T47D (cell line): Measurements from ENCODE around the gene CENPA.
"Not testable (repeated sequence)": the region's sequence is repeated elsewhere in the genome, so short reads cannot be mapped to it uniquely, and the experiment has no call there.

Experiments used
- DNase-seq, 2 experiments: peaks; one replicate each; pipeline versions ENCODE4 v3.0.0 to v3.0.0-alpha.2; 2011 to 2012; ENCODE audit warnings: low read depth in 1 of 2, low spot score in 1 of 2
- JUND ChIP-seq: IDR thresholded peaks from 2 replicates; pipeline ENCODE4 v1.6.1; 2012; ENCODE audit warnings: low read depth
- in situ Hi-C: cut with HindIII; loops from 2 replicates; pipeline ENCODE4 v1.10.0; 2016; ENCODE audit warnings: low sequenced_read_pairs, low pct_unique_long_range_greater_than_20kb

CENPA gene

DNA sequence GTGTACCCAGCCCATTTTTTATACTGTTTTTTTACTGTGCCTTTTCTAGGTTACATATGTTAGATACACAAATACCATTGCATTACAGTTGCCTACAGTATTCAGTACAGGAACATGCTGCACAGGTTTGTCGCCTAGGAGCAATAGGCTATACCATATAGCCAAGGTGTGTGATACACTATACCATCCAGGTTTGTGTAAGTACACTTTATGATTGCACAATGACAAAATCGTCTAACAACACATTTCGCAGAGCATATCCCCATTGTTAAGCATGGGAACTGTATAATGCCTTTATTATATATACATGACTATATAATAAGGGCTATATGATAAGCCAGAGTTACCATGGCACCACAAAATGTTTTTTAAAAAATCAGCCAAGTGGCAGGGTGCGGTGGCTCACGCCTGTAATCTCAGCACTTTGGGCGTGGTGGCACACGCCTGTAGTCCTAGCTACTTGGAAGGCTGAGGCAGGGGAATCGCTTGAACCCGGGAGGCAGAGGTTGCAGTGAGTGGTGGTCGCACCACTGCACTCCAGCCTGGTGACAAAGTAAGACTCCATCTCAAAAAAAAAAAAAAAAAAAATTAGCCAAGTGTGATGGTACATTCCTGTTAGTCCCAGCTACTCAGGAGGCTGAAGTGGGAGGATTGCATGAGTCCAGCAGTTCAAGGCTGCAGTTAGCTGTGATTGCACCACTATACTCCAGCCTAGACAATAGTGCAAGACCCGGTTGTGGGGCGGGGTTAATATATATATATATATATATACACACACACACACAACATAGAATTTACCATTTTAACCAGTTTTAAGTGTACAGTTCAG lies 2.8 kb upstream of the CENPA start:
- in situ Hi-C loops, result no loop called here
- DNase-seq, result no peak
- TF ChIP-seq JUND, result no peak

DNA sequence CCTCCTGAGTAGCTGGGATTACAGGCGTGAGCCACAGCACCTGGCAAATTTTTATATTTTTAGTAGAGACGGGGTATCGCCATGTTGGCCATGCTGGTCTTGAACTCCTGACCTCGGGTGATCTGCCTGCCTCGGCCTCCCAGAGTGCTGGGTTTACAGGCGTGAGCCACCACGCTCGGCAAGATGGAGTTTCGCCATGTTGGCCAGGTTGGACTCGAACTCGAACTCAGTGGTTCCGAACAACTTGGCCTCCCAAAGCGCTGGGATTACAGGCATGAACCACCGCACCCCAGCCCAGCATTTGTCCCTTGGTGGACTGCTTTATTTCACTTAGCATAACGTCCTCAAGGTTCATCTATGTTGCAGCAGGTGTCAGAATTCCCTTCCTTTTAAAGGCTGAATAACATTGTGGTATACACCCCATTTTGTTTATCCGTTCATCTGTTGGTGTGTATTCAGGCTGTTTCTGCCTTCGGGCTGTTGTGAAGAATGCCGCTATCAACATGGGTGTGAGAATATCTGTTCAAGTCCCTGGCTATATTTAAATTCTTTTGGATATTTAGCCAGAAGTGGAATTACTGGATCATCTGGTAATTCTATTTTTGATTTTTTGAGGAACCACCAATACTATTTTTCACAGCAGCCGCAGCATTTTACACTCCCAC lies 1.2 kb upstream of the CENPA start:
- DNase-seq, result peak in 1 of 2 experiments; percentile 70
- in situ Hi-C loops, result no loop called here
- peak; percentile 32; the same call in 1 of the 2 replicates for TF ChIP-seq JUND

DNA sequence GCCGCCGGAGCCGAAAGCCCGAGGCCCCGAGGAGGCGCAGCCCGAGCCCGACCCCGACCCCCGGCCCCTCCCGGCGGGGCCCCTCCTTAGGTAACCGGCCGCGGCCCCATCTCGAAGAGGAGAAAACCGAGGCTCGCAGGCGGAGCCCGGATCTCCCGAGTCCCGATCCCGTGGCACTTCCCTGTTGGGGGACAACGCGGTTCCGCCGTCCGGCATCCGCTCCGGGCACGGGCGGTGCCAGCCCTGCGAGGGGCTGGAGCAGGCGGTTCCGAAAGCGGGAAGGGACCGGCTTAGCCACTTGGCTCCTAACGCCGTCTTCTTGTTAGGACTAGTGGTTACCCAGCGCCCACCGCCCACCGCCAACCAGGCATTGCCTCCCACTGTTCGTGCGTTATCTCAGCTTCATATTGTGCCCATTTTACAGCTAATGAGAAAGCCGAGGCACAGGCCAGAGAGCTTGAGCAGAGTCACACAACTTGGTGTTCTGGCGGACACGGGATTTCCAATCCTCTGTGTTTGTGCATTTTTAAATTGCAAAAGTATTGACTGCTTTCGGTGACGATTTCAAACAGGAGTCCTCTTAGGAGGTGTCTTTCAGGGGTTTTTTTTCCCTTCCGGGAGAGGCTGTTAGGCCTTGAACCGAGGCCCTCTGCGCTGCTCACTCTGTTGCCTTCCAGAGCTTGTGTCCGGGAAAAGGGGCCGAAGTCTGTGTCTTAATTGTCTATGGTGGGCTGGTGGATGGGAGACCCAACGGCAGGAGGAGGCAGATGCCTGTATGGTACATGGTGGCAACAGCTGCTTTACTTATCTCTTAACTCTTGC lies 562 bp downstream of the CENPA start:
- in situ Hi-C loops, result no loop called here
- no peak for TF ChIP-seq JUND
- no peak for DNase-seq

DNA sequence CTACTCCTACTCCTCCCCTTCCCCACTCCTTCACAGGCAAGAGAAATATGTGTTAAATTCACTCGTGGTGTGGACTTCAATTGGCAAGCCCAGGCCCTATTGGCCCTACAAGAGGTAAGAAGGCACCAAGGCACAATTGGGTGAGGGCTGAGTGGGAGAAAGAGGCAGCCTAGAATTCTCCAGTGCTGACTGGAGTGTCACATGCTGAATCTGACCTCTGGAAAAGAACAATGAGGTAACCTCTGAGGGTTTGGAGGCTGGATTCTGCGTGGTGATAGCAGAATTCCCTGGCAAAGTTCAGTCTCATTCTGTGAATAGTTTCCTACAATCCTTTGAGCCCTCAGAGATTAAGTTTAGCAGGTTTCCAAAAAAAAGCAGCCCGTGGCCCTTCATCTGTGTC lies 6.9 kb downstream of the CENPA start:
- in situ Hi-C loops, result no loop called here
- no peak for DNase-seq
- TF ChIP-seq JUND, result no peak

DNA sequence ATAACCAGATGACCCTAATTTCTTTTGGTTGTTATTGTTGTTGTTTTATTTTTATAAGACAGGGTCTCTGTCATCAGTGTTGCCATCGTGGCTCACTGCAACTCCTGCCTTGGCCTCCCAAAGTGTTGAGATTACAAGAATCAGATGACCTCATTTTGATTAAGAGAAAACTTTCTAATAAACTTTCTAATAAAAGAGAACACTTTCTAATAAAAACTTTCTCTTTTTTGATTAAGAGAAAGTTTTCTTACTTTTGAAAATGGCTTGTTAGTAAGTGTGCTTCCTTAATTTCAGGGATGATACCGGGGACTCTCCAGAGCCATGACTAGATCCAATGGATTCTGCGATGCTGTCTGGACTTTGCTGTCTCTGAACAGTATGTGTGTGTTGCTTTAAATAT lies 7.7 kb downstream of the CENPA start:
- in situ Hi-C loops, result no loop called here
- DNase-seq, result no peak
- TF ChIP-seq JUND, result no peak

DNA sequence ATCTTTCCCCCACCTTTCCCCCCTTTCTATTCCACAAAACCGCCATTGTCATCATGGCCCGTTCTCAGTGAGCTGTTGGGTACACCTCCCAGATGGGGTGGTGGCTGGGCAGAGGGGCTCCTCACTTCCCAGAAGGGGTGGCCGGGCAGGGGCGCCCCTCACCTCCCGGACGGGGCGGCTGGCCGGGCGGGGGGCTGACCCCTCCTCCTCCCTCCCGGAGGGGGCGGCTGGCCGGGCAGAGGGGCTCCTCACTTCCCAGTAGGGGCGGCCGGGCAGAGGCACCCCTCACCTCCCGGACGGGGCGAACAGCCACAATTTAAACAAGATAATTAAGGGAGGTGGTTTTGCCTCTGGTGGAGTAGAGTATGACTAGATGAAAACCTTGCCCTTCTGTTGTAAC lies 9.3 kb downstream of the CENPA start:
- DNase-seq, in situ Hi-C loops: not testable (repeated sequence)

DNA sequence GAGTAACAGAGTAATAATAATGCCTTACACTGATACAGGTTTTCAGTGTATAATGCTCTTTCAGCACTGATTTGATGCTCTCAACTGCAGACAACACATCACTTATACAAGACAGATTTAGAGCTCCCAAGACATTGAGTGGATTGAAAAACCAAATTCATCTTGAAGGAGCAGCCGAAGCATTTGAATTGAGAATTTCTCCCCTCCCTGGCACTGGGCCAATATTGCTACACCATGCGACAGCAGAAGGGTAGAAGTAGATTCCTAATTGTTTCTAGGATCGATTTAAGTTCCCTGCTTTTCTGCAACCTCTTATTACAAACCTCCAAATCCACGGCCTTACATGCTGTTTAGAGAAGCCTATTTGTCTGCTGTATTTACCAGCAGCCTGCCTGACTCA lies 15.5 kb downstream of the CENPA start:
- TF ChIP-seq JUND, result no peak
- in situ Hi-C loops, result no loop called here
- DNase-seq, result no peak

DNA sequence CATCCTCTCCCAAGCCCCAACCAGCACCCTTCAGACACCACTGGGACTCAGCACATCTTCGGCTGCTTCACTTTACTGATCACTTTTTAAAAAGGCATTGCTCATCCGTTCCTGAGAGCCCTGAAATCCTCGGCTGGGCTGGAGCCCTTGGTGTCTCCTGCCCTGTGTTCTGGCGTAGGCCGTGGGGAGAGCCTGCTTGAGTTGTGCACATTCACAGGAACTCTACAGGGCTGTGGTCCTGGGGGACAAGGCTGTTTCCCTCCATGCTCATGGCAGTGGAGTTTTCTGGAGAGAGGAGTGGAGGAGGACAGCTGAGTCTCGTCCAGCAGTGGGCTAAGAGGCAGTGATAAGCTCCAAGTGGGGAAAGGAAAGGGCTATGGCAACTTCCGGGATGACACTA lies 15.9 kb downstream of the CENPA start:
- no peak for TF ChIP-seq JUND
- in situ Hi-C loops, result no loop called here
- no peak for DNase-seq

DNA sequence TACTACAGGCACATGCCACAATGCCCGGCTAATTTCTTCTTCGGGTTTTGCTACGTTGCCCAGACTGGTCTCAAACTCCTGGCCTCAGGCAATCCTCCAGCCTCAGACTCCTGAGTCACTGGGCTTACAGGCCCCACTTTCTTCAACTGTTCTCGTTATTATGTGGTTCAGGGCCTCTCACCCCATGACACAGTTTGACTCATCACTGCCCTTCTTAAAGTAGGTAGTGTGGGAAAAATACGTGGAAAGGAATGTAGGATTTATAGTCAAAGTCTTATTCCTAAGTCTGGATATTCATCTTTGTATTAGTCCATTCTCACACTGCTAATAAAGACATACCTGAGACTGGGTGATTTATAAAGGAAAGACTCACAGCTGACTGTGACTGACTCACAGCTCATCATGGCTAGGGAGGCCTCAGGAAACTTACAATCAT lies 19.4 kb downstream of the CENPA start:
- TF ChIP-seq JUND, result no peak
- in situ Hi-C loops, result no loop called here
- no peak for DNase-seq

DNA sequence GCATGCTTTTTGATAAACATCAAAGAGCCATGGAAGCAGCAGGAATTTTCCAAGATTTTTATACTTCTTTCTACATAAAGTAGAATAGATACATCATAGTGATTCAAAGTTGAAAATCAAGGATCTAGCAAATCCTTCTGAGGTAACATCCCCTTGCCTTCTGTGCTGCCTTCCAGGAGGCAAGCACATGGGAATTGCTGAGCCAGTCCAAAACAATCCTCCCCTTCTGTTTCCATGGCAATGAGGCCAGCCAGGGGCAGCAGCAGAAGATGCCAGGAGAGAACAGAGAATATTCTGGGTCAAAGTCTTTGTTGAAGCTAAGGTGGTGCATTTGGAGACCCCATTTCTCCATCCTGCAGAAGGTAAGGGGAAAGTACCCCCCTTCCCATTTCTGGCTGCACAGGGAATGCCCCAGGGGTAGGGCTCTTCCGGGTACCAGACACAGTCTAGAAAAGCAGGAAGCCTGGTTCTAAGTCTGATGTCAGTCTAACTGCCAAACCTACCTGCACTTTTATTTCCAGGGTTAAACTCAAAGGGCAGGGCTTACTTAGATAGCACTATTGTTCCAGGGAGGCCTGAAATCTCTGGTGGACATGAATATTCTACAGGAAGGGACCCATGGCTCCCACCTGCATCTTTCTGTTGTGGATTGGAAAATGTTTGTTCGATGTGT lies 22.1 kb downstream of the CENPA start:
- no peak for TF ChIP-seq JUND
- DNase-seq, result no peak
- in situ Hi-C loops, result no loop called here

DNA sequence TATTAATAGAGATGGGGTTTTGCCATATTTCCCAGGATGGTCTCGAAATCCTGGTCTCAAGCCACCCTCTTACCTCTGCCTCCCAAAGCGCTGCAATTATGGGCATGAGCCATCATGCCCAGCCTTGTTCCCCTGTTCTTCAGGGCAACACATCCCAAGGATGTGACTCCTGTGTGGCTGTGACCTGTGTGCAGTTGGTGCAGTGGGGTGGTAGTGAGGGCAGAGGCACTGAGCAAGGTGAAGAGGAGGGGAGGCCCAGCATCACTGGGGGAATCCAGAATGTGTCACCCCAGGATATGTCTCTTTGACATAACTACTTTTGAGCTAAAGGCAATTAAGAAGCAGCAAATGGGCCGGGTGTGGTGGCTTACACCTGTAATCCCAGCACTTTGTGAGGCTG lies 23.4 kb downstream of the CENPA start:
- DNase-seq, result no peak
- no peak for TF ChIP-seq JUND
- in situ Hi-C loops, result no loop called here

DNA sequence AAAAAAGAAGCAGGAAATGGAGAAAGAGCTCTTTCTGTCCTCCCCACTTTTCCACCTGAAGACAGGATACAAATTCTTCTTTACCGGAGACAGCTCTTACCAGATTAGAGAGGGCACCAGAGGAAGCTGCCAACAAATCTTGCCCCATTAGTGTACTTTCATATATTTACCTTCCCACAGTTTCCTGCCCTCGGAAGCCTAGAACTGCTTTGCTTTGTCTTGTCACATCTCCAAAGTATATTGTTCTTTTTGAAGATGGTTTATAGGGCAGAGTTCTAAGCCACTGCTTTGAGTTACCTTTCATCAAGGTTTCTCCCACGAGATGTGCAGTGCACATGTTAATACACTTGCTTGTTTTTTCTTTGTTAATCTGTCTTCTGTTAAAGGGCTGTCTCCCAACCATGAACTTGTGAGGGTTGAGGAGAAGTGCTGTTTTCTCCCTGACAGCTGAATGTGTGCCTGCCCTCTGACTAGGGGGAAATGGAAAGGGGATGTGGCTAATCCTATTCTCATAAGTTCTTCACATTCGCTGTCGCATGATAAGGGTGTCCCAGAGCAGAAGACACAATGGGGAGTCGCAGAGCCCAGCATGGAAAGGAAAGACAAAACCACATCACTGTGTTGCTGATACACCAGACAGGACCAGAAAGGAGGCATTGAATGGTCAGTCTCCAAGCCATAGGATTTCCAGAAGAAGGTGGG lies 24.2 kb downstream of the CENPA start:
- in situ Hi-C loops, result no loop called here
- no peak for DNase-seq

More for the DNA sequence above, 24.2 kb downstream of the CENPA start:
- no peak for TF ChIP-seq JUND
